ENCODE results near the gene EIF2AK2.
A peak's percentile ranks its signal among the peaks of the same experiment; 100 is the strongest.

EIF2AK2 gene

GRCh38 chr2:37100054-37100453 lies 56.7 kb downstream of the EIF2AK2 start:
- DNase-seq (ENCODE audit: low read depth in 2 of 2): no peak

- no peak for DNase-seq (ENCODE audit: low read depth in 2 of 2)
Observed at GRCh38 chr2:37098416-37099118, 58.2 kb downstream of the EIF2AK2 start.

GRCh38 chr2:37096568-37096967 lies 60.2 kb downstream of the EIF2AK2 start:
- no peak for DNase-seq (ENCODE audit: low read depth in 2 of 2)

- DNase-seq (ENCODE audit: low read depth in 2 of 2): no peak
Observed at GRCh38 chr2:37091873-37092272, 64.9 kb downstream of the EIF2AK2 start.

GRCh38 chr2:37090019-37090477 lies 66.7 kb downstream of the EIF2AK2 start:
- DNase-seq (ENCODE audit: low read depth in 2 of 2): no peak

GRCh38 chr2:37085731-37086147 lies 71.0 kb downstream of the EIF2AK2 start:
- no peak for DNase-seq (ENCODE audit: low read depth in 2 of 2)

- DNase-seq (ENCODE audit: low read depth in 2 of 2): no peak
Observed at GRCh38 chr2:37084797-37085196, 72.0 kb downstream of the EIF2AK2 start.

- DNase-seq (ENCODE audit: low read depth in 2 of 2): peak; percentile 90
Observed at GRCh38 chr2:37083873-37084794, 72.6 kb downstream of the EIF2AK2 start, which contains the start of the genes GPATCH11 and HEATR5B. Gene GPATCH11 (plus strand): TSS chr2:37084518. CDS start chr2:37088382, 3,864 bp downstream. Gene HEATR5B (minus strand): TSS chr2:37084372. CDS start chr2:37083414, 958 bp downstream.

- DNase-seq (ENCODE audit: low read depth in 2 of 2): no peak
Observed at GRCh38 chr2:37080689-37081088, 76.1 kb downstream of the EIF2AK2 start.

- no peak for DNase-seq (ENCODE audit: low read depth in 2 of 2)
Observed at GRCh38 chr2:37080266-37080665, 76.5 kb downstream of the EIF2AK2 start.

- no peak for DNase-seq (ENCODE audit: low read depth in 2 of 2)
Observed at GRCh38 chr2:37070931-37071330, 85.8 kb downstream of the EIF2AK2 start.

- DNase-seq (ENCODE audit: low read depth in 2 of 2): no peak
Observed at GRCh38 chr2:37068686-37069085, 88.1 kb downstream of the EIF2AK2 start.

GRCh38 chr2:37061776-37062175 lies 95.0 kb downstream of the EIF2AK2 start:
- no peak for DNase-seq (ENCODE audit: low read depth in 2 of 2)

GRCh38 chr2:37061013-37061711 lies 95.6 kb downstream of the EIF2AK2 start:
- no peak for DNase-seq (ENCODE audit: low read depth in 2 of 2)

- DNase-seq (ENCODE audit: low read depth in 2 of 2): no peak
Observed at GRCh38 chr2:37060446-37060845, 96.3 kb downstream of the EIF2AK2 start.

- no peak for DNase-seq (ENCODE audit: low read depth in 2 of 2)
Observed at GRCh38 chr2:37059841-37060240, 96.9 kb downstream of the EIF2AK2 start.

- DNase-seq (ENCODE audit: low read depth in 2 of 2): no peak
Observed at GRCh38 chr2:37052600-37053332, 104.0 kb downstream of the EIF2AK2 start.
